ENCODE results near the gene CASP8AP2.

DNA sequence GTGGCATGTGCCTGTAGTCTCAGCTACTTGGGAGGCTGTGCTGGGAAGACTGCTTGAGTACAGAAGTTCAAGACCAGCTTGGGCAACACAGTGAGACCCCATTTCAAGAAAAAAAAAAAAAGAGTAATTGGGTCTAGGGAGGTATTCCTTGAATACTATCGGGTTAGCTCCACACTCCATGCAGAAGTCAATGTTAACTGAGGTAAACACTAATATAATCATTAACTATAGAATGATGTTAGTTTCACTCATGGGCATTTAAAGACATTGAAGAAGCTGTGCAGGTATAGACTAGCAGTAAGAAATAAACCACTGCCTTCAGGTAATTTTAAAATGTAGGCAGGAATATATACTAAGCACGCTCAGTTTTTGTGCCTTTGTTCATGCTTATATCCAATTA is 42.7 kb upstream of the CASP8AP2 start:
- TF ChIP-seq, protein P1, sequence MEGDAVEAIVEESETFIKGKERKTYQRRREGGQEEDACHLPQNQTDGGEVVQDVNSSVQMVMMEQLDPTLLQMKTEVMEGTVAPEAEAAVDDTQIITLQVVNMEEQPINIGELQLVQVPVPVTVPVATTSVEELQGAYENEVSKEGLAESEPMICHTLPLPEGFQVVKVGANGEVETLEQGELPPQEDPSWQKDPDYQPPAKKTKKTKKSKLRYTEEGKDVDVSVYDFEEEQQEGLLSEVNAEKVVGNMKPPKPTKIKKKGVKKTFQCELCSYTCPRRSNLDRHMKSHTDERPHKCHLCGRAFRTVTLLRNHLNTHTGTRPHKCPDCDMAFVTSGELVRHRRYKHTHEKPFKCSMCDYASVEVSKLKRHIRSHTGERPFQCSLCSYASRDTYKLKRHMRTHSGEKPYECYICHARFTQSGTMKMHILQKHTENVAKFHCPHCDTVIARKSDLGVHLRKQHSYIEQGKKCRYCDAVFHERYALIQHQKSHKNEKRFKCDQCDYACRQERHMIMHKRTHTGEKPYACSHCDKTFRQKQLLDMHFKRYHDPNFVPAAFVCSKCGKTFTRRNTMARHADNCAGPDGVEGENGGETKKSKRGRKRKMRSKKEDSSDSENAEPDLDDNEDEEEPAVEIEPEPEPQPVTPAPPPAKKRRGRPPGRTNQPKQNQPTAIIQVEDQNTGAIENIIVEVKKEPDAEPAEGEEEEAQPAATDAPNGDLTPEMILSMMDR (IDR thresholded peaks at IDR 0.05; ENCODE audit: extremely low read depth in 1 of 2, insufficient read depth in 1 of 2, low read depth in 1 of 2, low read length in 2 of 2) = no peak
- no peak for TF ChIP-seq POLR2A (IDR thresholded peaks at IDR 0.05; ENCODE audit: low read depth, low read length)
- no peak for TF ChIP-seq POLR2AphosphoS5 (IDR thresholded peaks at IDR 0.05; ENCODE audit: insufficient read depth, low read depth, low read length)
- TF ChIP-seq EZH2 (IDR thresholded peaks at IDR 0.05; ENCODE audit: borderline replicate concordance, low read depth, low read length, severe bottlenecking) = no peak
- no peak for TF ChIP-seq JUN (IDR thresholded peaks at IDR 0.05; ENCODE audit: borderline replicate concordance, insufficient read depth, insufficient read length, low read depth)
- TF ChIP-seq, protein P2, sequence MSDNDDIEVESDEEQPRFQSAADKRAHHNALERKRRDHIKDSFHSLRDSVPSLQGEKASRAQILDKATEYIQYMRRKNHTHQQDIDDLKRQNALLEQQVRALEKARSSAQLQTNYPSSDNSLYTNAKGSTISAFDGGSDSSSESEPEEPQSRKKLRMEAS (IDR thresholded peaks at IDR 0.05; ENCODE audit: insufficient read depth, insufficient read length) = no peak
